T-cell (primary cell): ENCODE results near the gene SSH3. TPM values are rescaled to one million over a fixed set of nuclear protein-coding genes. Genes with fewer than 3 reads are reported as not detected.

Experiments used
- ATAC-seq, 4 experiments: fragments of 200-7000 bp in 3 of 4; fragments of 150-1000 bp in 1 of 4; cut with Tn5 transposase; replicated peaks in 1 of 4; 1 replicate in 3 of 4; 2 replicates in 1 of 4; pipeline ENCODE4 v1.10.0; 2021; ENCODE audit warnings: moderate library complexity in 3 of 4, mild to moderate bottlenecking in 2 of 4, moderate number of reproducible peaks in 1 of 4
- CTCF ChIA-PET, 2 donors: fragments of 300-600 bp; sonication (Branson Sonifier 250); formaldehyde crosslinking; loops; one replicate each; lab custom pipeline; 2022; ENCODE audit warnings: antibody characterized with exemption in 2 of 2; lab: Charles Lee
- POLR2A ChIA-PET, 2 donors: fragments of 300-600 bp; sonication (Branson Sonifier 250); formaldehyde crosslinking; loops; one replicate each; lab custom pipeline; 2022; ENCODE audit warnings: antibody characterized with exemption in 2 of 2; lab: Charles Lee
- DNase-seq, 35 experiments: peaks; one replicate each; pipeline versions ENCODE4 v3.0.0 to v3.0.0-alpha.2; 2013 to 2023
- H3K27ac ChIP-seq: one replicate; pipeline ENCODE4 v1.5.1; 2013; ENCODE audit warnings: low read length
- H3K27me3 ChIP-seq, 2 experiments: replicated peaks in 1 of 2; 1 replicate in 1 of 2; 2 replicates in 1 of 2; pipeline versions ENCODE4 v1.6.1 to v1.7.0; 2013; ENCODE audit warnings: low read length in 1 of 2, mixed read lengths in 1 of 2; ENCODE audit not compliant: control insufficient read depth in 2 of 2, insufficient read depth in 2 of 2; ENCODE audit errors: extremely low read depth in 1 of 2
- H3K36me3 ChIP-seq, 2 donors: 1 replicate in 1 of 2; 2 replicates in 1 of 2; pipeline versions ENCODE4 v1.6.1 to v1.7.0; 2013; ENCODE audit warnings: low read length in 1 of 2; ENCODE audit not compliant: control insufficient read depth in 2 of 2, insufficient read depth in 1 of 2; ENCODE audit errors: extremely low read depth in 1 of 2
- H3K4me1 ChIP-seq, 2 experiments: 1 replicate in 1 of 2; 2 replicates in 1 of 2; pipeline versions ENCODE4 v1.6.1 to v1.7.0; 2013; ENCODE audit warnings: low read length in 2 of 2, mixed read lengths in 1 of 2; ENCODE audit not compliant: insufficient read depth in 2 of 2, control insufficient read depth in 1 of 2; ENCODE audit errors: extremely low read depth in 1 of 2
- H3K4me3 ChIP-seq, 2 donors: 1 replicate in 1 of 2; 2 replicates in 1 of 2; pipeline versions ENCODE4 v1.5.1 to v1.7.0; 2013; ENCODE audit warnings: mild to moderate bottlenecking in 2 of 2, low read length in 1 of 2, moderate library complexity in 1 of 2; ENCODE audit not compliant: control insufficient read depth in 1 of 2; ENCODE audit errors: extremely low read depth in 1 of 2
- H3K9me3 ChIP-seq: 2 replicates; pipeline ENCODE4 v1.7.0; 2013
- H3K27ac Mint-ChIP-seq, 2 donors: one replicate each; pipeline ENCODE4 v1.8.0; 2020 to 2021; ENCODE audit warnings: mild to moderate bottlenecking in 2 of 2, mixed read lengths in 2 of 2
- H3K27me3 Mint-ChIP-seq, 2 donors: one replicate each; pipeline ENCODE4 v1.8.0; 2021 to 2022; ENCODE audit warnings: mixed read lengths in 2 of 2
- H3K36me3 Mint-ChIP-seq: one replicate; pipeline ENCODE4 v1.8.0; 2021; ENCODE audit warnings: mixed read lengths
- H3K4me1 Mint-ChIP-seq, 3 donors: one replicate each; pipeline ENCODE4 v1.8.0; 2020 to 2022; ENCODE audit warnings: mixed read lengths in 3 of 3, mild to moderate bottlenecking in 1 of 3
- H3K4me3 Mint-ChIP-seq, 3 donors: one replicate each; pipeline ENCODE4 v1.8.0; 2020 to 2022; ENCODE audit warnings: mild to moderate bottlenecking in 3 of 3, mixed read lengths in 3 of 3, moderate library complexity in 3 of 3
- H3K9me3 Mint-ChIP-seq, 3 donors: one replicate each; pipeline ENCODE4 v1.8.0; 2020 to 2022; ENCODE audit warnings: mixed read lengths in 3 of 3
- WGBS: methylation state at CpG from one replicate; pipeline ENCODE4 v1.1.5; 2013; ENCODE audit warnings: missing lambda C conversion rate; ENCODE audit not compliant: insufficient coverage; 5-methylcytosine and 5-hydroxymethylcytosine counted together
- total RNA-seq, 35 experiments: library from RNA in 6 of 35; stranded (reverse) in 6 of 35; fragments of 120-200 nt in 1 of 35; gene quantifications; one replicate each; pipeline versions ENCODE4 v1.2.1 to v1.2.4 and lab custom pipeline; 2013 to 2026

The SSH3 gene
- total RNA-seq, 5 donors from 2014 or later (not counting 1 experiment from before 2014, with no cell fraction given): 11.5 to 30.9 (median 26.7) TPM

DNA sequence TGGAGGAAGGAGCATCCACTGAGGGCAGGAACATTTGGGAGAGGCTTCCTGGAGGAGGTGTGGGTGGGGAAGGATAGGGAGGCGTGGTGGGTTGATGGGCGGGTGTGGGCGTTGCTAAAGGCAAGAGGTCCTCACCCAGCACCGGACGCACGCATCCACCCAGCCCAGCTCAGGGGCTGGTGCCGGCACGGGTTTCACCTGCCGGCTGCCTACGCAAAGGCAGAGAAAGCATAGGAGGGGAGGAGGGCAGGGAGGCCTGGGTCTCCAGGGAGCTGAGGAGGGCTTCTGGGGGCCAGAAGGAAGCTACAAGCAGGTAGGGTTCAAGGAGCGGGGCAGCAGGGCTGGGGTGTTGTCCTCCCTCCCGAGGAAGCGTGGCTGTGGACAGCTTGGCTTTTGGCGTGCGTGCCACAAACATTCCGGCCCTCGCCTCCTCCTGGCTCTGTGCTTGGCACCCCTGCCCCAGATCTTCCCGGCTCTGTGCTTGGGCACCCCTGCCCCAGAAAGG is 7.8 kb downstream of the SSH3 start:
- Mint-ChIP-seq H3K36me3 (no peaks in the 10 kb centered on the region), H3K4me3 (no peak overlapping the region), H3K4me1 (peaks cover 23 to 46% (median 37%) of the 10 kb centered on the region in 3 donors), H3K9me3 (no peaks in the 10 kb centered on the region), H3K27me3 (no peaks in the 10 kb centered on the region), H3K27ac (peak overlapping the region; percentile 93 to 99)
- DNase-seq (no peak), ATAC-seq (no peak)
- H3K36me3 ChIP-seq: peaks cover 0 to 7% of the 10 kb centered on the region in 2 donors
- CTCF ChIA-PET: no interaction called here
- no peaks in the 10 kb centered on the region for H3K9me3 ChIP-seq
- peaks cover 13 to 47% of the 10 kb centered on the region in 2 experiments for H3K4me1 ChIP-seq
- peak overlapping the region; percentile 74 for H3K27ac ChIP-seq
- 93% methylated on average over 17 of the region's 18 CpGs for WGBS
- POLR2A ChIA-PET: no interaction called here
- no peak overlapping the region for H3K4me3 ChIP-seq
- no peaks in the 10 kb centered on the region for H3K27me3 ChIP-seq

DNA sequence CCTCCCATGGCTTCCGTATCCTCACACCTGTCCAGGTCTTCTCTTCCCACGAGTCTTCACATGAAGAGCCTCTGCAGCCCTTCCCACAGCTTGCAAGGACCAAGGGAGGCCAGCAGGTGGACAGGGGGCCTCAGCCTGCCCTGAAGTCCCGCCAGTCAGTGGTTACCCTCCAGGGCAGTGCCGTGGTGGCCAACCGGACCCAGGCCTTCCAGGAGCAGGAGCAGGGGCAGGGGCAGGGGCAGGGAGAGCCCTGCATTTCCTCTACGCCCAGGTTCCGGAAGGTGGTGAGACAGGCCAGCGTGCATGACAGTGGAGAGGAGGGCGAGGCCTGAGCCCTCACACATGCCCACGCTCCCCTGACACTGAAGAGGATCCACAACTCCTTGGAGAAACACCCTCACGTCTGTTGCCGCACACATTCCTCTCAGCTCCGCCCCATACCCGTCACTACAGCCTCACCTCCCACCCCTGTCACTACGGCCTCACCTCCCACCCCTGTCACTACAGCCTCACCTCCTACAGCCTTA is 8.3 kb downstream of the SSH3 start:
- DNase-seq (peak in 1 of 35 experiments; percentile 40), ATAC-seq (peak in 2 of 4 experiments; percentile 21 to 50)
- Mint-ChIP-seq H3K27ac (peak overlapping the region; percentile 93 to 99), H3K4me3 (no peak overlapping the region), H3K9me3 (no peaks in the 10 kb centered on the region), H3K36me3 (no peaks in the 10 kb centered on the region), H3K27me3 (no peaks in the 10 kb centered on the region), H3K4me1 (peaks cover 25 to 46% (median 37%) of the 10 kb centered on the region in 3 donors)
- no peaks in the 10 kb centered on the region for H3K27me3 ChIP-seq
- peak overlapping the region; percentile 74 for H3K27ac ChIP-seq
- CTCF ChIA-PET: no interaction called here
- H3K4me1 ChIP-seq: peaks cover 13 to 52% of the 10 kb centered on the region in 2 experiments
- no peaks in the 10 kb centered on the region for H3K9me3 ChIP-seq
- 93% methylated on average over 3 of the region's 15 CpGs for WGBS
- no peak overlapping the region for H3K4me3 ChIP-seq
- peaks cover 0 to 7% of the 10 kb centered on the region in 2 donors for H3K36me3 ChIP-seq
- POLR2A ChIA-PET: no interaction called here

GRCh38 chr11:67312187-67313021 is 9.1 kb downstream of the SSH3 start:
- peaks cover 0 to 5% of the 10 kb centered on the region in 2 donors for H3K36me3 ChIP-seq
- Mint-ChIP-seq H3K4me1 (peaks cover 33 to 48% (median 40%) of the 10 kb centered on the region in 3 donors), H3K36me3 (no peaks in the 10 kb centered on the region), H3K9me3 (no peaks in the 10 kb centered on the region), H3K27me3 (no peaks in the 10 kb centered on the region), H3K27ac (peak overlapping the region; percentile 93 to 99), H3K4me3 (peak overlapping the region; percentile 40 to 60 (median 55))
- peak overlapping the region; percentile 74 for H3K27ac ChIP-seq
- no peaks in the 10 kb centered on the region for H3K27me3 ChIP-seq
- ChIA-PET CTCF (no interaction called here), POLR2A (interaction anchor here in 1 of 2 donors (0.6 kb wide), 1 partner anchor 80 kb away, joined by 3 read pairs; no protein-coding TSS in a partner anchor)
- peaks cover 13 to 59% of the 10 kb centered on the region in 2 experiments for H3K4me1 ChIP-seq
- DNase-seq (peak in 18 of 35 experiments; percentile 17 to 60 (median 34)), ATAC-seq (peak; percentile 28 to 53 (median 36))
- 64% methylated on average over 11 of the region's 22 CpGs for WGBS
- H3K9me3 ChIP-seq: no peaks in the 10 kb centered on the region
- no peak overlapping the region for H3K4me3 ChIP-seq

- POLR2A ChIA-PET: interaction anchor here (0.6 to 0.7 kb wide), 4 partner anchors 10 to 138 kb away, joined by 3 to 4 read pairs (median 4); no protein-coding TSS in a partner anchor
- peak overlapping the region; percentile 74 for H3K27ac ChIP-seq
Measured at GRCh38 chr11:67313125-67313890, 10.0 kb downstream of the SSH3 start.

DNA sequence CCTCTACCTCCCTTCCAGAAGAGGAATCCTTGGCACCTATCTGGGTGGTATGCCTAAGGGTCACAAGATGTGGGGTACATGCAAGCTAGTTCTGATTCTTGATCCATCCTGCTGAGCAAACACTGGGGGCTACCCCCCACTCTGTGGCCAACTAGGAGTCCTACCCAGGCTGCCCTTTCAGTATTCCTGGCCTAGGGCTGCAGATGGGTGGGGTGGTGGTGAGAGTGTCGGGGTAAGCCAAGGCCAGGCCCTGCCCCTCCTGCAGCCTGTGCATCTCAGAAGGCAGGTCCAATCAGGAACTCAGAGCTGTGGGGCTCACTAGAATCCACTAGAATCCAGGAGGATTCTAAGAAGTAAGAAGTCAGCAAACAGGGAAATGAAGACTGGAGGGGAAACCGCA is 10.9 kb downstream of the SSH3 start:
- Histone ChIP-seq H3K27me3 (no peaks in the 10 kb centered on the region), H3K9me3 (no peaks in the 10 kb centered on the region), H3K4me3 (no peak overlapping the region), H3K4me1 (peaks cover 13 to 65% of the 10 kb centered on the region in 2 experiments), H3K36me3 (peaks cover 0 to 2% of the 10 kb centered on the region in 2 donors), H3K27ac (peak overlapping the region; percentile 23)
- 100% methylated on average over 1 of the region's 2 CpGs for WGBS
- Mint-ChIP-seq H3K9me3 (no peaks in the 10 kb centered on the region), H3K27ac (peak overlapping the region; percentile 84 to 92), H3K4me1 (peaks cover 49 to 61% (median 49%) of the 10 kb centered on the region in 3 donors), H3K27me3 (no peaks in the 10 kb centered on the region), H3K4me3 (no peak overlapping the region), H3K36me3 (no peaks in the 10 kb centered on the region)
- CTCF ChIA-PET: no interaction called here
- no peak for DNase-seq
- no peak for ATAC-seq
- POLR2A ChIA-PET: interaction anchor here in 1 of 2 donors (0.7 kb wide), 1 partner anchor 11 kb away, joined by 4 read pairs; no protein-coding TSS in a partner anchor

More at GRCh38 chr11:67313125-67313890, 10.0 kb downstream of the SSH3 start:
- Mint-ChIP-seq H3K36me3 (no peaks in the 10 kb centered on the region), H3K4me1 (peaks cover 40 to 52% (median 45%) of the 10 kb centered on the region in 3 donors), H3K4me3 (peak overlapping the region in 1 of 3 donors; percentile 55), H3K27ac (peak overlapping the region; percentile 93 to 99), H3K9me3 (no peaks in the 10 kb centered on the region), H3K27me3 (no peaks in the 10 kb centered on the region)
- 96% methylated on average over 4 of the region's 11 CpGs for WGBS
- CTCF ChIA-PET: interaction anchor here in 1 of 2 donors (0.7 kb wide), 1 partner anchor 804 kb away, joined by 3 read pairs; no protein-coding TSS in a partner anchor
- Histone ChIP-seq H3K36me3 (peaks cover 0 to 2% of the 10 kb centered on the region in 2 donors), H3K4me3 (no peak overlapping the region), H3K4me1 (peaks cover 13 to 62% of the 10 kb centered on the region in 2 experiments), H3K9me3 (no peaks in the 10 kb centered on the region), H3K27me3 (no peaks in the 10 kb centered on the region)
- DNase-seq (no peak), ATAC-seq (no peak)
